Astrocyte of the spinal cord (primary cell): ENCODE results near the gene ANKRD23.

Experiments
- DNase-seq: peaks from one replicate; pipeline ENCODE4 v3.0.0; 2011; ENCODE audit warnings: low read depth, low spot score
- H3K4me3 ChIP-seq: 2 replicates; pipeline ENCODE4 v1.5.1; 2011; ENCODE audit warnings: low read depth, mild to moderate bottlenecking, low read length, moderate library complexity
- in situ Hi-C: cut with HindIII; loops from 2 replicates; pipeline ENCODE4 v1.10.0; 2017; ENCODE audit warnings: low sequenced_read_pairs
- TF ChIP-seq, protein P1 (sequence below): IDR thresholded peaks from 2 replicates; pipeline ENCODE4 v1.5.1; 2012; ENCODE audit warnings: low read depth, mild to moderate bottlenecking, low read length, inconsistent platforms

Gene ANKRD23

DNA sequence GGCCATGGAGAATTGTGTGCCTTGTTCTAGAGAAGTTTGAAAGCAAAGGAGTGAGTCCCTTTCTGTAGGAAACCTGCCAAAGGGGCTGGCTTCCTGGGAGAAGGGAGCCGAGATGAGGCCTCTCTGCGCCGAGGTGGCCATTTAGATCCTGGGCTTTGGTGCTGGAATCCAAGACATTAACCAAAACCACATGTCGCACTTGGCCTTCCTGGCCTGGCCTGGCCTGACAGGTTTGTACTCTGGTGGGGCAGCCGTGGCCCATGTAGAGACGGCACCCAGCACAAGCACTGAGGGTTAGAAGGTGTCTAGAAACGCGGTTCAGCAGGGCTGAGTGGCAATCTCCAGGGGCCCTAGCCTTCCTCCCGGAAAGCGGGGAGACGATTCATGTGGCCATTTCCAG is 20.6 kb downstream of the ANKRD23 start:
- no peak for DNase-seq
- TF ChIP-seq, protein P1, sequence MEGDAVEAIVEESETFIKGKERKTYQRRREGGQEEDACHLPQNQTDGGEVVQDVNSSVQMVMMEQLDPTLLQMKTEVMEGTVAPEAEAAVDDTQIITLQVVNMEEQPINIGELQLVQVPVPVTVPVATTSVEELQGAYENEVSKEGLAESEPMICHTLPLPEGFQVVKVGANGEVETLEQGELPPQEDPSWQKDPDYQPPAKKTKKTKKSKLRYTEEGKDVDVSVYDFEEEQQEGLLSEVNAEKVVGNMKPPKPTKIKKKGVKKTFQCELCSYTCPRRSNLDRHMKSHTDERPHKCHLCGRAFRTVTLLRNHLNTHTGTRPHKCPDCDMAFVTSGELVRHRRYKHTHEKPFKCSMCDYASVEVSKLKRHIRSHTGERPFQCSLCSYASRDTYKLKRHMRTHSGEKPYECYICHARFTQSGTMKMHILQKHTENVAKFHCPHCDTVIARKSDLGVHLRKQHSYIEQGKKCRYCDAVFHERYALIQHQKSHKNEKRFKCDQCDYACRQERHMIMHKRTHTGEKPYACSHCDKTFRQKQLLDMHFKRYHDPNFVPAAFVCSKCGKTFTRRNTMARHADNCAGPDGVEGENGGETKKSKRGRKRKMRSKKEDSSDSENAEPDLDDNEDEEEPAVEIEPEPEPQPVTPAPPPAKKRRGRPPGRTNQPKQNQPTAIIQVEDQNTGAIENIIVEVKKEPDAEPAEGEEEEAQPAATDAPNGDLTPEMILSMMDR = no peak
- in situ Hi-C loops = loop anchor here (25.0 kb wide), 2 partner anchors 136 to 261 kb away; no protein-coding TSS in a partner anchor

DNA sequence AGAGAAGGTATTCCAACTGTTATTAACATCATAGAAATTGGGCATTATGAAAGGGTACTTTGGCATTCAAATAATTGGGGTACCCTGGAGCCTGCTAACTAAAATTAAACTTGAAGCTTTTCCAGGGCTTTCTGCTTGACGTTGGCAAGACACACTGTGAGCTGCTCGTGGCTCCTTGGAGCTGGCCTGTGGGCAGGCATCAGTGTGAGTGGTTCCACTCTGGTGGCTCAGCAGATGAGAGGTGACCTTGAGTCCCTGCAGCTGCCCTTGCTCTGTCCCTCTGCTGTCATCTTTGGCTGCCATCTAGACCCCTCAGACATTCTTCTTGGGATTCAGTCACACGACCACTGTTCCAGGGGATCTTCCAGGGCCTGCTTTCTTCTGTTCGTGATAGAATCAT is 21.0 kb downstream of the ANKRD23 start:
- in situ Hi-C loops = loop anchor here (25.0 kb wide), 2 partner anchors 135 to 260 kb away; no protein-coding TSS in a partner anchor
- no peak for DNase-seq
- TF ChIP-seq, protein P1 = no peak
- no peak overlapping the region for H3K4me3 ChIP-seq

More for the DNA sequence above, 20.6 kb downstream of the ANKRD23 start:
- H3K4me3 ChIP-seq = no peak overlapping the region

DNA sequence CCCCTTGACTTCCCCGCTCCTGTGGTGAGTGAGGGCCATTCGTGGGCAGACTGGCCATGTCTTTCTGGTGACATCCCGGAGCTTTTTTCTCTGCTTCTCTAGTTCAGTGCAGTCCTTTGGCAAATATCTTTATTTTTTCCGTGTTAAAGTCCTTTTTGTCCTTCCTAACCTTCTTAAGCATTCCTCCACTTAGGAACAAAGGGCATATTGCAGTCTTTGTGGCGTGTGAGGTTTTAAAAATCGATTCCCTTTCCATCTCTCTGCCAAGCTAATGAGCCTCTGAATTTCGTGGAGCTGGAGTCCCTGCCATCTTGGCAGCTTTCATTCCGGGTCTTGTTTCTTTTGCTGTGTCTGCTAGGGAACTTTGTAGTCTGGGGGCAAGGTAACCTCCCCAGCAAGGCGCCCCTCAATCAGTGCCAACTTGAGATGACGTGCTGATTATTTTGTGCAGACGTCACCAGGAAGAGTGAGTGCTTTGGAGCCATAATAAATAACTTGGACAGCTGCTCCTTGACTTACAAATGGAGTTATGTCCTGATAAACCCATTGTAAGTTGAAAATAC is 22.6 kb downstream of the ANKRD23 start:
- TF ChIP-seq, protein P1 = no peak
- no peak for DNase-seq

DNA sequence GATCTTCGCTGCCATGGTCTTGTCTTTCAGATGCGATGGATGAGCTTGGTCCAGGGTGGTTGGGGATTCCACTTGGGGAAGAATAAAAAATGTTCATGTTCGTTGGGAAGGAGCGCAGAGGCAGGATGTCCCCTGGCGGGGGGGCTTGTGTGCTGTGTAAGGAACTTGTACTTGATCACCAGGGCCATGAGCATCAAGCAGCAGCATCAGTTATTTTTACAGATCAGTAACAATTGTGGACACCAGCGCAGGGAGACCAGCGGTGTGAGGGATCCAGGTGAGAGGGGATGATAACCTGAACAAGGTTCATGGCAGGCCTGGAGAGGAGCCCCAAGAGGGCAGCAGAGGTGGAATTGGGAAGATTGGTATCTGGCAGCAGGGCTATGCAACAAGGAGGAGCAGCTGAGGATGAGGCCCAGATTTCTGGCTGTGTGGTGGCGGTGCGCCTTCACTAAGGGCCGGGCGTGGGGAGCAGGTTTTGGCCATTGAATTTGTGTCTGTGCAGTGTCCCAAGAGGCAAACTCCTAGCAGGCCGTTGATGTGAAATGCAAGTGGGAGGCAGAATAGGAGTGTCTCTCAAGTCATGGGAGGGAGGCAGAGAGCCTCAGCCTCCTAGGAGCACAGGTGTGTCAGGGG is 23.8 kb downstream of the ANKRD23 start:
- DNase-seq = no peak
- TF ChIP-seq, protein P1 = no peak
- in situ Hi-C loops = loop anchor here (25.0 kb wide), 2 partner anchors 133 to 258 kb away; no protein-coding TSS in a partner anchor
- H3K4me3 ChIP-seq = no peak overlapping the region

More for the DNA sequence above, 22.6 kb downstream of the ANKRD23 start:
- H3K4me3 ChIP-seq = no peak overlapping the region
- in situ Hi-C loops = loop anchor here (25.0 kb wide), 2 partner anchors 134 to 259 kb away; no protein-coding TSS in a partner anchor

DNA sequence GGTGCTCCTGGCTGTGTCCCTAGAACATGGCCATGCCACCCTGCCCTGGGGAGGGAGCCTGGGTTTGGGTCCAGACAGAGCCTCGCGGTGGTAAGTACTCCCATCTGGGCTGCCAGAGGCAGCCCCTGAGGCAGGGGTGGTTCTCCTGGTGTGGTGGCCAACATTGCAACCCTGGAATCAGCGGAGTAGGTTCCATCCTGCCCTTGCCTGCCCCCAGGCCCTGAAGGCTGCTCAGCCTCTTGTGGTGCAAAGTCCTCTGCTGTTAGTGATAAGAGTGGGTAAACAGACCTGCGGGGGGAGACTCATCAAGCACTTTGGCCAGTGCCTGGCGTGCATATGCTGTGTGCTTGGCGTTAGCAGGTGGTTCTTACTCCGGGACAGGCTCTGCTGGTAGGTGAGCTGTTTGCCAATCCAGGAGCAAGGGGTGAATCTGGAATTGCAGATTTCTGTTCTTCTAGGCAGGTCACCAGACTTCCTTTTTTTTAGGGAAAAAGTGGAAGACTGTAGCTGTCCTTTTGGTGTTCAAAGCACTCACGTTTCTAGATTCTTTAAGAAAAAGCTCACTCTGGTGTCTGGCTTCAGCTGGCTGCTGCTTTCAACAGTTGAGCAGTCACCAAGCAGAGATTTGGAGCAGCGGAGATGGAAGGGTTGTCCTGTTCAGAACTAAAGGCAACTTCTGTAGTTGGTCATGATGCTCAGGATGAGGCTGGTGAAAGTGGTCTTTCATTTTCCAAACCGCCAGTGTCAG is 24.5 kb downstream of the ANKRD23 start:
- TF ChIP-seq, protein P1 = no peak

DNA sequence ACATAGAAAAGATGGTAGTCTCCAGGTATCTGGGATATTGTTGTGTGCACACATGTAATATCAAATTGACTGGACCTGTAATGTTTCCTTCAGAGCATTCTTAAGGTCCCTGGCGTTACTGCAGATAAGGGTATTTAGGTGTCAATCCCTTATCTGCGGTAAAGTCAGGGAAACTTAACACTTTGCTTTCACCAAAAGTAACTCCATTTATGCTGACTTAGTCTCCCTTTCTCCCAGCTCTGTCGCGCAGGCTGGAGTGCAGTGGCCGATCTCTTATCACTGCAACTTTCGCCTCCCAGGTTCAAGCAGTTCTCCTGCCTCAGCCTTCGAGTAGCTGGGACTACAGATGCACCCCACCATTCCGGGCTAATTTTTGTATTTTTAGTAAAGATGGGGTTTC is 25.9 kb downstream of the ANKRD23 start:
- H3K4me3 ChIP-seq = no peak overlapping the region
- no peak for DNase-seq
- in situ Hi-C loops = loop anchor here (25.0 kb wide), 2 partner anchors 131 to 256 kb away; no protein-coding TSS in a partner anchor
- TF ChIP-seq, protein P1 = no peak

More for the DNA sequence above, 24.5 kb downstream of the ANKRD23 start:
- DNase-seq = no peak
- in situ Hi-C loops = loop anchor here (25.0 kb wide), 2 partner anchors 132 to 257 kb away; no protein-coding TSS in a partner anchor
- no peak overlapping the region for H3K4me3 ChIP-seq
